ENCODE measurements around the gene COL8A1.

COL8A1 gene

GRCh38 chr3:99760629-99761028 lies 122.2 kb downstream of the COL8A1 start:
- peak; percentile 68 for ATAC-seq
- TF ChIP-seq ISL1 (CRISPR knock-in tag; IDR thresholded peaks at IDR 0.05) (no peak), TSHZ2 (CRISPR knock-in tag; IDR thresholded peaks at IDR 0.05) (no peak), RARB (CRISPR knock-in tag; IDR thresholded peaks at IDR 0.05) (no peak)

- ATAC-seq: peak; percentile 64
- no peak for TF ChIP-seq TOX (CRISPR knock-in tag; IDR thresholded peaks at IDR 0.05; ENCODE audit: borderline replicate concordance)
- no peak for TF ChIP-seq ZNF565 (CRISPR knock-in tag; conservative IDR thresholded peaks at IDR 0.05; ENCODE audit: low read depth)
- TF ChIP-seq RARB (CRISPR knock-in tag; IDR thresholded peaks at IDR 0.05): no peak
- TF ChIP-seq, protein P1, sequence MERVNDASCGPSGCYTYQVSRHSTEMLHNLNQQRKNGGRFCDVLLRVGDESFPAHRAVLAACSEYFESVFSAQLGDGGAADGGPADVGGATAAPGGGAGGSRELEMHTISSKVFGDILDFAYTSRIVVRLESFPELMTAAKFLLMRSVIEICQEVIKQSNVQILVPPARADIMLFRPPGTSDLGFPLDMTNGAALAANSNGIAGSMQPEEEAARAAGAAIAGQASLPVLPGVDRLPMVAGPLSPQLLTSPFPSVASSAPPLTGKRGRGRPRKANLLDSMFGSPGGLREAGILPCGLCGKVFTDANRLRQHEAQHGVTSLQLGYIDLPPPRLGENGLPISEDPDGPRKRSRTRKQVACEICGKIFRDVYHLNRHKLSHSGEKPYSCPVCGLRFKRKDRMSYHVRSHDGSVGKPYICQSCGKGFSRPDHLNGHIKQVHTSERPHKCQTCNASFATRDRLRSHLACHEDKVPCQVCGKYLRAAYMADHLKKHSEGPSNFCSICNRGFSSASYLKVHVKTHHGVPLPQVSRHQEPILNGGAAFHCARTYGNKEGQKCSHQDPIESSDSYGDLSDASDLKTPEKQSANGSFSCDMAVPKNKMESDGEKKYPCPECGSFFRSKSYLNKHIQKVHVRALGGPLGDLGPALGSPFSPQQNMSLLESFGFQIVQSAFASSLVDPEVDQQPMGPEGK (CRISPR knock-in tag; IDR thresholded peaks at IDR 0.05; ENCODE audit: borderline replicate concordance): no peak
- no peak for TF ChIP-seq ZFP3 (CRISPR knock-in tag; IDR thresholded peaks at IDR 0.05)
- no peak for TF ChIP-seq SNAI2 (CRISPR knock-in tag; IDR thresholded peaks at IDR 0.05)
These were observed 123.2 kb downstream of the COL8A1 start for GRCh38 chr3:99761415-99762165.

- ATAC-seq: no peak
- TF ChIP-seq SNAI2 (CRISPR knock-in tag; IDR thresholded peaks at IDR 0.05): no peak
- no peak for TF ChIP-seq ZNF8 (CRISPR knock-in tag; IDR thresholded peaks at IDR 0.05)
- TF ChIP-seq RARB (CRISPR knock-in tag; IDR thresholded peaks at IDR 0.05): no peak
- TF ChIP-seq TOX (CRISPR knock-in tag; IDR thresholded peaks at IDR 0.05; ENCODE audit: borderline replicate concordance): no peak
- TF ChIP-seq GLIS3 (CRISPR knock-in tag; IDR thresholded peaks at IDR 0.05): no peak
- TF ChIP-seq, protein P1 (CRISPR knock-in tag; IDR thresholded peaks at IDR 0.05; ENCODE audit: borderline replicate concordance): no peak
- no peak for TF ChIP-seq CSDC2 (CRISPR knock-in tag; IDR thresholded peaks at IDR 0.05)
- no peak for TF ChIP-seq BACH2 (CRISPR knock-in tag; IDR thresholded peaks at IDR 0.05; ENCODE audit: borderline replicate concordance)
- no peak for TF ChIP-seq ZC3H10 (CRISPR knock-in tag; IDR thresholded peaks at IDR 0.05)
- no peak for TF ChIP-seq ARNTL (CRISPR knock-in tag; IDR thresholded peaks at IDR 0.05; ENCODE audit: borderline replicate concordance, low read depth)
- TF ChIP-seq CSRNP3 (CRISPR knock-in tag; IDR thresholded peaks at IDR 0.05): no peak
- TF ChIP-seq, protein P2, sequence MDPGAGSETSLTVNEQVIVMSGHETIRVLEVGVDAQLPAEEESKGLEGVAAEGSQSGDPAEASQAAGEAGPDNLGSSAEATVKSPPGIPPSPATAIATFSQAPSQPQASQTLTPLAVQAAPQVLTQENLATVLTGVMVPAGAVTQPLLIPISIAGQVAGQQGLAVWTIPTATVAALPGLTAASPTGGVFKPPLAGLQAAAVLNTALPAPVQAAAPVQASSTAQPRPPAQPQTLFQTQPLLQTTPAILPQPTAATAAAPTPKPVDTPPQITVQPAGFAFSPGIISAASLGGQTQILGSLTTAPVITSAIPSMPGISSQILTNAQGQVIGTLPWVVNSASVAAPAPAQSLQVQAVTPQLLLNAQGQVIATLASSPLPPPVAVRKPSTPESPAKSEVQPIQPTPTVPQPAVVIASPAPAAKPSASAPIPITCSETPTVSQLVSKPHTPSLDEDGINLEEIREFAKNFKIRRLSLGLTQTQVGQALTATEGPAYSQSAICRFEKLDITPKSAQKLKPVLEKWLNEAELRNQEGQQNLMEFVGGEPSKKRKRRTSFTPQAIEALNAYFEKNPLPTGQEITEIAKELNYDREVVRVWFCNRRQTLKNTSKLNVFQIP (CRISPR knock-in tag; IDR thresholded peaks at IDR 0.05; ENCODE audit: borderline replicate concordance, low read depth): no peak
- no peak for TF ChIP-seq OSR1 (CRISPR knock-in tag; IDR thresholded peaks at IDR 0.05)
These were observed 124.5 kb downstream of the COL8A1 start for GRCh38 chr3:99762901-99763300.

- ATAC-seq: no peak
- TF ChIP-seq, protein P3, sequence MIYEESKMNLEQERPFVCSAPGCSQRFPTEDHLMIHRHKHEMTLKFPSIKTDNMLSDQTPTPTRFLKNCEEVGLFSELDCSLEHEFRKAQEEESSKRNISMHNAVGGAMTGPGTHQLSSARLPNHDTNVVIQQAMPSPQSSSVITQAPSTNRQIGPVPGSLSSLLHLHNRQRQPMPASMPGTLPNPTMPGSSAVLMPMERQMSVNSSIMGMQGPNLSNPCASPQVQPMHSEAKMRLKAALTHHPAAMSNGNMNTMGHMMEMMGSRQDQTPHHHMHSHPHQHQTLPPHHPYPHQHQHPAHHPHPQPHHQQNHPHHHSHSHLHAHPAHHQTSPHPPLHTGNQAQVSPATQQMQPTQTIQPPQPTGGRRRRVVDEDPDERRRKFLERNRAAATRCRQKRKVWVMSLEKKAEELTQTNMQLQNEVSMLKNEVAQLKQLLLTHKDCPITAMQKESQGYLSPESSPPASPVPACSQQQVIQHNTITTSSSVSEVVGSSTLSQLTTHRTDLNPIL (CRISPR knock-in tag; IDR thresholded peaks at IDR 0.05; ENCODE audit: low read depth): no peak
- TF ChIP-seq ZFP30 (CRISPR knock-in tag; IDR thresholded peaks at IDR 0.05) (no peak), ISL1 (CRISPR knock-in tag; IDR thresholded peaks at IDR 0.05) (no peak), CSDC2 (CRISPR knock-in tag; IDR thresholded peaks at IDR 0.05) (no peak), SNAI2 (CRISPR knock-in tag; IDR thresholded peaks at IDR 0.05) (no peak), BACH2 (CRISPR knock-in tag; IDR thresholded peaks at IDR 0.05; ENCODE audit: borderline replicate concordance) (no peak), TOX (CRISPR knock-in tag; IDR thresholded peaks at IDR 0.05; ENCODE audit: borderline replicate concordance) (no peak), RARB (CRISPR knock-in tag; IDR thresholded peaks at IDR 0.05) (no peak)
- TF ChIP-seq, protein P2 (CRISPR knock-in tag; IDR thresholded peaks at IDR 0.05; ENCODE audit: borderline replicate concordance, low read depth): no peak
These were observed 126.0 kb downstream of the COL8A1 start for GRCh38 chr3:99764377-99764776.

Data from SK-N-SH treated with all-trans-retinoic acid at 6 μM for 48 hours (cell line).